Sigmoid colon (tissue), 4 donors: ENCODE measurements around the gene SCFD1.

Experiments used
- CTCF ChIP-seq, 4 experiments: fragments of 450-650 bp in 3 of 4; fragments of 200-600 bp in 1 of 4; IDR thresholded peaks; one replicate each; pipeline ENCODE4 v1.5.1; 2016 to 2019; ENCODE audit warnings: antibody characterized with exemption in 4 of 4, mild to moderate bottlenecking in 3 of 4, moderate library complexity in 2 of 4
- EP300 ChIP-seq, 4 donors: sonication (generic); formaldehyde crosslinking; IDR thresholded peaks; one replicate each; pipeline ENCODE4 v1.6.1; 2017; ENCODE audit warnings: antibody characterized with exemption in 4 of 4
- POLR2A ChIP-seq, 2 donors: fragments of 450-650 bp; IDR thresholded peaks; one replicate each; pipeline ENCODE4 v1.6.1; 2016; ENCODE audit warnings: antibody characterized with exemption in 2 of 2, mild to moderate bottlenecking in 2 of 2, moderate library complexity in 2 of 2

- TF ChIP-seq EP300 (IDR thresholded peaks at IDR 0.05) (no peak), CTCF (IDR thresholded peaks at IDR 0.05) (no peak), POLR2A (IDR thresholded peaks at IDR 0.05) (no peak)
Measured at GRCh38 chr14:30748343-30748742, 126.2 kb downstream of the SCFD1 start.
